SK-N-MC (cell line): Measurements from ENCODE around the gene UNKL.

Experiments used
- DNase-seq: peaks from one replicate; pipeline ENCODE4 v3.0.0-alpha.2; 2011; ENCODE audit warnings: low read depth, low spot score
- H3K27ac ChIP-seq: fragments of 200-600 bp; sonication (generic); 2 replicates; pipeline ENCODE4 v1.5.1; 2016; ENCODE audit warnings: mixed run types
- H3K36me3 ChIP-seq: fragments of 200-600 bp; sonication (generic); 2 replicates; pipeline ENCODE4 v1.6.1; 2017; ENCODE audit warnings: antibody characterized with exemption, low read length, mixed read lengths; ENCODE audit not compliant: insufficient read depth
- H3K4me3 ChIP-seq: fragments of 200-600 bp; sonication (generic); 2 replicates; pipeline ENCODE4 v1.5.1; 2016
- H3K9ac ChIP-seq: fragments of 200-600 bp; sonication (generic); 2 replicates; pipeline ENCODE4 v1.8.0; 2017; ENCODE audit warnings: mixed run types, mixed read lengths; ENCODE audit not compliant: insufficient read length
- H3K9me3 ChIP-seq: fragments of 200-600 bp; sonication (generic); 2 replicates; pipeline ENCODE4 v1.6.1; 2017; ENCODE audit warnings: low read depth, mild to moderate bottlenecking, antibody characterized with exemption, low read length, moderate library complexity, mixed read lengths
- EZH2 ChIP-seq: fragments of 200-600 bp; sonication (generic); IDR thresholded peaks from one replicate; pipeline ENCODE4 v1.6.1; 2017; ENCODE audit warnings: antibody characterized with exemption
- FOXP2 ChIP-seq: optimal IDR thresholded peaks from 2 replicates; pipeline ENCODE3; 2011; ENCODE audit warnings: mild to moderate bottlenecking, moderate library complexity; ENCODE audit not compliant: insufficient read depth; ENCODE audit errors: extremely low read length, control extremely low read depth
- POLR2AphosphoS5 ChIP-seq: IDR thresholded peaks from 2 replicates; pipeline ENCODE4 v1.6.1; 2012; ENCODE audit warnings: mild to moderate bottlenecking, low read depth, low read length, borderline replicate concordance

Gene UNKL

GRCh38 chr16:1379304-1380076 lies 35.0 kb downstream of the UNKL start:
- TF ChIP-seq EZH2 (no peak), FOXP2 (no peak), POLR2AphosphoS5 (peak; percentile 61; the same call in 1 of the 2 replicates)
- Histone ChIP-seq H3K9ac (peak overlapping the region; percentile 77), H3K27ac (peak overlapping the region; percentile 87), H3K36me3 (no peaks in the 10 kb centered on the region), H3K4me3 (peak overlapping the region; percentile 88), H3K9me3 (no peaks in the 10 kb centered on the region)
- DNase-seq, result no peak

- peak overlapping the region; percentile 88 for H3K4me3 ChIP-seq
Observed at GRCh38 chr16:1378804-1379303, 35.6 kb downstream of the UNKL start.

GRCh38 chr16:1378087-1378803 lies 36.3 kb downstream of the UNKL start:
- peak overlapping the region; percentile 87; the same call in 1 of the 2 replicates for H3K27ac ChIP-seq

More at GRCh38 chr16:1378804-1379303, 35.6 kb downstream of the UNKL start:
- DNase-seq, result no peak
- H3K9ac ChIP-seq, result peak overlapping the region; percentile 77
- H3K9me3 ChIP-seq, result no peaks in the 10 kb centered on the region
- no peaks in the 10 kb centered on the region for H3K36me3 ChIP-seq
- no peak for TF ChIP-seq EZH2
- no peak for TF ChIP-seq FOXP2
- TF ChIP-seq POLR2AphosphoS5, result no peak
- H3K27ac ChIP-seq, result peak overlapping the region; percentile 87

GRCh38 chr16:1377406-1378010 lies 37.0 kb downstream of the UNKL start:
- Histone ChIP-seq H3K36me3 (no peaks in the 10 kb centered on the region), H3K27ac (no peak overlapping the region), H3K9ac (no peak overlapping the region), H3K9me3 (no peaks in the 10 kb centered on the region), H3K4me3 (peak overlapping the region; percentile 88)
- no peak for DNase-seq
- TF ChIP-seq FOXP2 (no peak), EZH2 (no peak), POLR2AphosphoS5 (no peak)

More at GRCh38 chr16:1378087-1378803, 36.3 kb downstream of the UNKL start:
- no peak for TF ChIP-seq POLR2AphosphoS5
- TF ChIP-seq FOXP2, result no peak
- TF ChIP-seq EZH2, result no peak
- Histone ChIP-seq H3K4me3 (peak overlapping the region; percentile 88), H3K9ac (peak overlapping the region; percentile 77), H3K36me3 (no peaks in the 10 kb centered on the region), H3K9me3 (no peaks in the 10 kb centered on the region)
- no peak for DNase-seq

GRCh38 chr16:1375741-1376410 lies 38.6 kb downstream of the UNKL start:
- TF ChIP-seq EZH2, result no peak
- no peak for TF ChIP-seq POLR2AphosphoS5
- TF ChIP-seq FOXP2, result no peak
- Histone ChIP-seq H3K9me3 (no peaks in the 10 kb centered on the region), H3K27ac (no peak overlapping the region), H3K36me3 (no peaks in the 10 kb centered on the region), H3K4me3 (no peak overlapping the region), H3K9ac (no peak overlapping the region)
- no peak for DNase-seq

- no peak for DNase-seq
- TF ChIP-seq EZH2 (no peak), FOXP2 (no peak), POLR2AphosphoS5 (no peak; the same call in 1 of the 2 replicates)
- H3K36me3 ChIP-seq, result no peaks in the 10 kb centered on the region
- H3K9ac ChIP-seq, result no peak overlapping the region
- no peak overlapping the region for H3K4me3 ChIP-seq
- no peaks in the 10 kb centered on the region for H3K9me3 ChIP-seq
- no peak overlapping the region for H3K27ac ChIP-seq
Observed at GRCh38 chr16:1375298-1375640, 39.2 kb downstream of the UNKL start.

- TF ChIP-seq POLR2AphosphoS5, result no peak
- no peak for TF ChIP-seq FOXP2
- no peak for TF ChIP-seq EZH2
- Histone ChIP-seq H3K9ac (no peak overlapping the region), H3K36me3 (no peaks in the 10 kb centered on the region; the same call in 1 of the 2 replicates), H3K9me3 (no peaks in the 10 kb centered on the region), H3K27ac (no peak overlapping the region), H3K4me3 (no peak overlapping the region)
- no peak for DNase-seq
Observed at GRCh38 chr16:1374418-1375297, 39.8 kb downstream of the UNKL start.
